GM11168 (cell line): ENCODE data around the gene LMF2.

Source experiments
- in situ Hi-C: fragments of 300-500 bp; cut with MboI; formaldehyde crosslinking; loops from one replicate; pipeline ENCODE4 v1.12.0; 2022; ENCODE audit warnings: low sequenced_read_pairs; ENCODE audit not compliant: unreplicated experiment

Gene LMF2

GRCh38 chr22:50485221-50486131 is 22.0 kb downstream of the LMF2 start:
- in situ Hi-C loops: no loop called here

- in situ Hi-C loops: no loop called here
These were observed 23.3 kb downstream of the LMF2 start for GRCh38 chr22:50483977-50484853.

GRCh38 chr22:50483556-50483955 is 23.9 kb downstream of the LMF2 start:
- in situ Hi-C loops: no loop called here

GRCh38 chr22:50483106-50483505 is 24.4 kb downstream of the LMF2 start:
- in situ Hi-C loops: no loop called here

- in situ Hi-C loops: no loop called here
These were observed 25.1 kb downstream of the LMF2 start for GRCh38 chr22:50482107-50483074.

- in situ Hi-C loops: no loop called here
These were observed 25.9 kb downstream of the LMF2 start, which contains the start of gene ADM2 for GRCh38 chr22:50481440-50482106. ADM2 (plus strand) TSS chr22:50481543; CDS start chr22:50481848, 305 bp downstream.

GRCh38 chr22:50481045-50481439 is 26.5 kb downstream of the LMF2 start:
- in situ Hi-C loops: no loop called here

GRCh38 chr22:50479721-50480120 is 27.8 kb downstream of the LMF2 start:
- in situ Hi-C loops: no loop called here

- in situ Hi-C loops: no loop called here
These were observed 29.6 kb downstream of the LMF2 start for GRCh38 chr22:50477923-50478322.

- in situ Hi-C loops: no loop called here
These were observed 30.6 kb downstream of the LMF2 start for GRCh38 chr22:50476868-50477267.

GRCh38 chr22:50475652-50476002 is 31.9 kb downstream of the LMF2 start:
- in situ Hi-C loops: no loop called here

GRCh38 chr22:50474710-50475651 is 32.5 kb downstream of the LMF2 start, which contains the start of gene SBF1:
SBF1 (minus strand) TSS chr22:50475035; CDS start chr22:50474840, 195 bp downstream.
- in situ Hi-C loops: no loop called here

GRCh38 chr22:50473855-50474671 is 33.4 kb downstream of the LMF2 start:
- in situ Hi-C loops: no loop called here

- in situ Hi-C loops: no loop called here
These were observed 34.4 kb downstream of the LMF2 start for GRCh38 chr22:50473088-50473487.

GRCh38 chr22:50471962-50472361 is 35.5 kb downstream of the LMF2 start:
- in situ Hi-C loops: no loop called here

- in situ Hi-C loops: no loop called here
These were observed 36.2 kb downstream of the LMF2 start for GRCh38 chr22:50471197-50471847.

GRCh38 chr22:50470491-50470890 is 37.0 kb downstream of the LMF2 start:
- in situ Hi-C loops: no loop called here
